ENCODE data around the gene CGNL1. TPM values are rescaled to one million over a fixed set of nuclear protein-coding genes. Genes with fewer than 3 reads are reported as not detected.

CGNL1 gene
- total and polyA plus RNA-seq, 10 of the 15 experiments (the other 5 are each of a cell fraction or from before 2014, with no cell fraction given): under 0.01 to 0.27 (median 0.04) TPM; not detected in 3

DNA sequence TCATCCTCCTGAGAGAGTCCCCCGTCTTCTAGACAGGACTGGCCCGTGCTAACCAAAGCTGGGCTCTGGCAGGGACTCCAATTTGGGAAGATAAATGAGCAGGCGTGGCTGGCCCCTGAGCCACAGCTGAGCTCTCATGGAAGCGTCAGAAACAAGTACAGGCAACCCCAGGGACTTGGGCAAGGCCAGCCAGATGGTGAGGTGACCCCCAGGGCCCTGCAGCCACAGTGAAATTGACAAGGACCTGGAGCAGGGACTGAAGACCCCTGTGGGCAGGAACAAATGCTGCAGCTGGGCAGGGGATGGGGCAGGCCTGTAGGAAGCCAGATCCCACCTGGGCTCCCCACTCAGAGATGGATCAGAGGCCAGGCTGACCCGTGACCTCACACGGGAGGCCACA, 32.8 kb upstream of the CGNL1 start (continued):
- TF ChIP-seq, protein P1, sequence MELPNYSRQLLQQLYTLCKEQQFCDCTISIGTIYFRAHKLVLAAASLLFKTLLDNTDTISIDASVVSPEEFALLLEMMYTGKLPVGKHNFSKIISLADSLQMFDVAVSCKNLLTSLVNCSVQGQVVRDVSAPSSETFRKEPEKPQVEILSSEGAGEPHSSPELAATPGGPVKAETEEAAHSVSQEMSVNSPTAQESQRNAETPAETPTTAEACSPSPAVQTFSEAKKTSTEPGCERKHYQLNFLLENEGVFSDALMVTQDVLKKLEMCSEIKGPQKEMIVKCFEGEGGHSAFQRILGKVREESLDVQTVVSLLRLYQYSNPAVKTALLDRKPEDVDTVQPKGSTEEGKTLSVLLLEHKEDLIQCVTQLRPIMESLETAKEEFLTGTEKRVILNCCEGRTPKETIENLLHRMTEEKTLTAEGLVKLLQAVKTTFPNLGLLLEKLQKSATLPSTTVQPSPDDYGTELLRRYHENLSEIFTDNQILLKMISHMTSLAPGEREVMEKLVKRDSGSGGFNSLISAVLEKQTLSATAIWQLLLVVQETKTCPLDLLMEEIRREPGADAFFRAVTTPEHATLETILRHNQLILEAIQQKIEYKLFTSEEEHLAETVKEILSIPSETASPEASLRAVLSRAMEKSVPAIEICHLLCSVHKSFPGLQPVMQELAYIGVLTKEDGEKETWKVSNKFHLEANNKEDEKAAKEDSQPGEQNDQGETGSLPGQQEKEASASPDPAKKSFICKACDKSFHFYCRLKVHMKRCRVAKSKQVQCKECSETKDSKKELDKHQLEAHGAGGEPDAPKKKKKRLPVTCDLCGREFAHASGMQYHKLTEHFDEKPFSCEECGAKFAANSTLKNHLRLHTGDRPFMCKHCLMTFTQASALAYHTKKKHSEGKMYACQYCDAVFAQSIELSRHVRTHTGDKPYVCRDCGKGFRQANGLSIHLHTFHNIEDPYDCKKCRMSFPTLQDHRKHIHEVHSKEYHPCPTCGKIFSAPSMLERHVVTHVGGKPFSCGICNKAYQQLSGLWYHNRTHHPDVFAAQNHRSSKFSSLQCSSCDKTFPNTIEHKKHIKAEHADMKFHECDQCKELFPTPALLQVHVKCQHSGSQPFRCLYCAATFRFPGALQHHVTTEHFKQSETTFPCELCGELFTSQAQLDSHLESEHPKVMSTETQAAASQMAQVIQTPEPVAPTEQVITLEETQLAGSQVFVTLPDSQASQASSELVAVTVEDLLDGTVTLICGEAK (IDR thresholded peaks at IDR 0.05; ENCODE audit: borderline replicate concordance): no peak
- TF ChIP-seq MYC (IDR thresholded peaks at IDR 0.05; ENCODE audit: insufficient read depth, insufficient read length, insufficient replicate concordance, low read length, severe bottlenecking) (no peak), TCF12 (IDR thresholded peaks at IDR 0.05; ENCODE audit: low read depth, low read length) (no peak)

- TF ChIP-seq, protein P2, sequence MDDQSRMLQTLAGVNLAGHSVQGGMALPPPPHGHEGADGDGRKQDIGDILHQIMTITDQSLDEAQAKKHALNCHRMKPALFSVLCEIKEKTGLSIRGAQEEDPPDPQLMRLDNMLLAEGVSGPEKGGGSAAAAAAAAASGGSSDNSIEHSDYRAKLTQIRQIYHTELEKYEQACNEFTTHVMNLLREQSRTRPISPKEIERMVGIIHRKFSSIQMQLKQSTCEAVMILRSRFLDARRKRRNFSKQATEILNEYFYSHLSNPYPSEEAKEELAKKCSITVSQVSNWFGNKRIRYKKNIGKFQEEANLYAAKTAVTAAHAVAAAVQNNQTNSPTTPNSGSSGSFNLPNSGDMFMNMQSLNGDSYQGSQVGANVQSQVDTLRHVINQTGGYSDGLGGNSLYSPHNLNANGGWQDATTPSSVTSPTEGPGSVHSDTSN (IDR thresholded peaks at IDR 0.05; ENCODE audit: insufficient replicate concordance, low read depth, low read length): no peak
- TF ChIP-seq, protein P3, sequence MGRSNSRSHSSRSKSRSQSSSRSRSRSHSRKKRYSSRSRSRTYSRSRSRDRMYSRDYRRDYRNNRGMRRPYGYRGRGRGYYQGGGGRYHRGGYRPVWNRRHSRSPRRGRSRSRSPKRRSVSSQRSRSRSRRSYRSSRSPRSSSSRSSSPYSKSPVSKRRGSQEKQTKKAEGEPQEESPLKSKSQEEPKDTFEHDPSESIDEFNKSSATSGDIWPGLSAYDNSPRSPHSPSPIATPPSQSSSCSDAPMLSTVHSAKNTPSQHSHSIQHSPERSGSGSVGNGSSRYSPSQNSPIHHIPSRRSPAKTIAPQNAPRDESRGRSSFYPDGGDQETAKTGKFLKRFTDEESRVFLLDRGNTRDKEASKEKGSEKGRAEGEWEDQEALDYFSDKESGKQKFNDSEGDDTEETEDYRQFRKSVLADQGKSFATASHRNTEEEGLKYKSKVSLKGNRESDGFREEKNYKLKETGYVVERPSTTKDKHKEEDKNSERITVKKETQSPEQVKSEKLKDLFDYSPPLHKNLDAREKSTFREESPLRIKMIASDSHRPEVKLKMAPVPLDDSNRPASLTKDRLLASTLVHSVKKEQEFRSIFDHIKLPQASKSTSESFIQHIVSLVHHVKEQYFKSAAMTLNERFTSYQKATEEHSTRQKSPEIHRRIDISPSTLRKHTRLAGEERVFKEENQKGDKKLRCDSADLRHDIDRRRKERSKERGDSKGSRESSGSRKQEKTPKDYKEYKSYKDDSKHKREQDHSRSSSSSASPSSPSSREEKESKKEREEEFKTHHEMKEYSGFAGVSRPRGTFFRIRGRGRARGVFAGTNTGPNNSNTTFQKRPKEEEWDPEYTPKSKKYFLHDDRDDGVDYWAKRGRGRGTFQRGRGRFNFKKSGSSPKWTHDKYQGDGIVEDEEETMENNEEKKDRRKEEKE (IDR thresholded peaks at IDR 0.05): no peak
- TF ChIP-seq RAD51 (IDR thresholded peaks at IDR 0.05): no peak
- no peak for TF ChIP-seq ZNF622 (IDR thresholded peaks at IDR 0.05)
- TF ChIP-seq ASH2L (IDR thresholded peaks at IDR 0.05; ENCODE audit: borderline replicate concordance, low read depth): no peak
- TF ChIP-seq TAF1 (IDR thresholded peaks at IDR 0.05; ENCODE audit: borderline replicate concordance, low read depth, low read length): no peak
- no peaks in the 10 kb centered on the region for H4K20me1 ChIP-seq (ENCODE audit: control insufficient read depth, insufficient read depth)
- no peaks in the 10 kb centered on the region for H3K9me3 ChIP-seq (replicated peaks; ENCODE audit: control insufficient read depth, insufficient read depth, low read length)
- no peak overlapping the region for H3K4me3 ChIP-seq
- BruUV-seq (replicated peaks): no TSS peak
- H3K27ac ChIP-seq (ENCODE audit: control insufficient read depth, insufficient read depth): no peak overlapping the region
- in situ Hi-C loops (cut with MboI): loop anchor here (5.0 kb wide), 1 partner anchor 183 kb away; no protein-coding TSS in a partner anchor
- no peak overlapping the region for H3K9ac ChIP-seq (ENCODE audit: control insufficient read depth, insufficient read depth, low read length)
- H3K79me2 ChIP-seq (ENCODE audit: control insufficient read depth, insufficient read depth, low read length): no peaks in the 10 kb centered on the region
- H3K27me3 ChIP-seq (replicated peaks in 1 of 2; ENCODE audit: control insufficient read depth in 2 of 2, insufficient read depth in 2 of 2, low read length in 1 of 2): peaks cover 0 to 2% of the 10 kb centered on the region in 2 experiments; a peak in 2 of 4 replicates
- ChIA-PET POLR2A (no interaction called here), RAD21 (ENCODE audit: unreplicated experiment) (interaction anchor here (7.0 kb wide), 1 partner anchor 184 kb away, joined by 156 read pairs; no protein-coding TSS in a partner anchor), SMC1A (ENCODE audit: uncharacterized antibody, unreplicated experiment) (interaction anchor here (1.3 to 5.4 kb wide), 2 partner anchors 10 to 183 kb away, joined by 3 to 83 read pairs; no protein-coding TSS in a partner anchor), CTCF (interaction anchor here (1.4 to 9.3 kb wide), 3 partner anchors 11 to 198 kb away, joined by 3 to 242 read pairs (median 5); no protein-coding TSS in a partner anchor)
- DNase-seq (ENCODE audit: low read depth, low spot score) (no peak), FAIRE-seq (no peak), ATAC-seq (no peak)
- H3K4me2 ChIP-seq (ENCODE audit: control insufficient read depth, insufficient read depth): no peak overlapping the region
- H2AFZ ChIP-seq (ENCODE audit: control insufficient read depth, low read depth, low read length): no peak overlapping the region
- intact Hi-C loops (cut with micrococcal nuclease; ENCODE audit: unreplicated experiment): no loop called here
- 75% methylated on average over 9 of the region's 9 CpGs for WGBS (ENCODE audit: insufficient coverage, insufficient replicate concordance, low lambda C conversion rate, missing lambda C conversion rate)
- no peaks in the 10 kb centered on the region for H3K36me3 ChIP-seq (ENCODE audit: control insufficient read depth in 2 of 2, insufficient read depth in 2 of 2, low read length in 1 of 2)
- H3K4me1 ChIP-seq (ENCODE audit: control insufficient read depth, insufficient read depth, low read length): no peaks in the 10 kb centered on the region
Measured at GRCh38 chr15:57344282-57344681, 32.0 kb upstream of the CGNL1 start.

Data from GM12878 (cell line).